Activated naive CD8-positive, alpha-beta T cell treated with anti-CD3 and anti-CD28 coated beads, Interleukin-2, amount 10 ng/mL, durations not matched to agents 7 days and 5 days (primary cell): ENCODE data around the gene XIRP1. TPM values are rescaled to one million over a fixed set of nuclear protein-coding genes. Genes with fewer than 3 reads are reported as not detected.

Source experiments
- ATAC-seq: fragments of 150-1000 bp; cut with Tn5 transposase; one replicate; pipeline ENCODE4 v1.10.0; 2021; ENCODE audit warnings: low read depth, moderate library complexity
- POLR2A ChIA-PET: fragments of 350-600 bp; sonication (Branson Sonifier 250); formaldehyde crosslinking; loops from one replicate; lab custom pipeline; 2021; ENCODE audit warnings: antibody characterized with exemption; lab: Charles Lee
- DNase-seq: peaks from one replicate; pipeline ENCODE4 v3.0.0; 2021
- H3K27ac Mint-ChIP-seq: one replicate; pipeline ENCODE4 v1.8.0; 2022; ENCODE audit warnings: mild to moderate bottlenecking, mixed read lengths
- H3K27me3 Mint-ChIP-seq: one replicate; pipeline ENCODE4 v1.8.0; 2022; ENCODE audit warnings: mild to moderate bottlenecking, moderate library complexity, mixed read lengths
- H3K36me3 Mint-ChIP-seq: one replicate; pipeline ENCODE4 v1.8.0; 2021; ENCODE audit warnings: mild to moderate bottlenecking, mixed read lengths
- H3K4me1 Mint-ChIP-seq: one replicate; pipeline ENCODE4 v1.8.0; 2021; ENCODE audit warnings: mixed read lengths
- H3K4me3 Mint-ChIP-seq: one replicate; pipeline ENCODE4 v1.8.0; 2022; ENCODE audit warnings: mild to moderate bottlenecking, moderate library complexity, mixed read lengths
- H3K9me3 Mint-ChIP-seq: one replicate; pipeline ENCODE4 v1.8.0; 2021; ENCODE audit warnings: mixed read lengths
- total RNA-seq, 2 experiments: library from RNA; stranded (reverse); gene quantifications; one replicate each; pipeline ENCODE4 v1.2.3, GENCODE V29; 2021

XIRP1 gene
- total RNA-seq, 2 experiments from 2014 or later = not detected

GRCh38 chr3:39203860-39204259, 11.5 kb upstream of the XIRP1 start:
- Mint-ChIP-seq H3K27me3 (peaks cover 19% of the 10 kb centered on the region), H3K9me3 (no peaks in the 10 kb centered on the region), H3K4me1 (no peaks in the 10 kb centered on the region), H3K36me3 (no peaks in the 10 kb centered on the region), H3K4me3 (no peak overlapping the region), H3K27ac (no peak overlapping the region)
- POLR2A ChIA-PET = no interaction called here
- ATAC-seq = no peak
- DNase-seq = no peak

GRCh38 chr3:39203402-39203801, 11.0 kb upstream of the XIRP1 start:
- H3K27me3 Mint-ChIP-seq = peaks cover 19% of the 10 kb centered on the region
- no peaks in the 10 kb centered on the region for H3K36me3 Mint-ChIP-seq
- H3K9me3 Mint-ChIP-seq = no peaks in the 10 kb centered on the region
- ATAC-seq (no peak), DNase-seq (no peak)
- H3K27ac Mint-ChIP-seq = no peak overlapping the region
- H3K4me3 Mint-ChIP-seq = no peak overlapping the region
- POLR2A ChIA-PET = no interaction called here
- H3K4me1 Mint-ChIP-seq = no peaks in the 10 kb centered on the region

GRCh38 chr3:39202094-39202493, 9.7 kb upstream of the XIRP1 start:
- ATAC-seq (no peak), DNase-seq (no peak)
- Mint-ChIP-seq H3K4me1 (no peaks in the 10 kb centered on the region), H3K27me3 (peaks cover 17% of the 10 kb centered on the region), H3K4me3 (no peak overlapping the region), H3K9me3 (no peaks in the 10 kb centered on the region), H3K27ac (no peak overlapping the region), H3K36me3 (no peaks in the 10 kb centered on the region)
- POLR2A ChIA-PET = interaction anchor here (0.9 kb wide), 1 partner anchor 9 kb away, joined by 3 read pairs; the partner anchor contains the start of gene XIRP1

GRCh38 chr3:39196671-39197356, 4.4 kb upstream of the XIRP1 start:
- DNase-seq (no peak), ATAC-seq (no peak)
- H3K27ac Mint-ChIP-seq = no peak overlapping the region
- POLR2A ChIA-PET = interaction anchor here (0.6 kb wide), 1 partner anchor 39 kb away, joined by 3 read pairs; no protein-coding TSS in a partner anchor
- H3K4me1 Mint-ChIP-seq = no peaks in the 10 kb centered on the region
- peaks cover 13% of the 10 kb centered on the region for H3K27me3 Mint-ChIP-seq
- H3K4me3 Mint-ChIP-seq = no peak overlapping the region
- no peaks in the 10 kb centered on the region for H3K36me3 Mint-ChIP-seq
- no peaks in the 10 kb centered on the region for H3K9me3 Mint-ChIP-seq

- no peak overlapping the region for H3K27ac Mint-ChIP-seq
- POLR2A ChIA-PET = interaction anchor here (0.6 kb wide), 1 partner anchor 40 kb away, joined by 3 read pairs; no protein-coding TSS in a partner anchor
- H3K9me3 Mint-ChIP-seq = no peaks in the 10 kb centered on the region
- no peaks in the 10 kb centered on the region for H3K36me3 Mint-ChIP-seq
- H3K4me1 Mint-ChIP-seq = peaks cover 1% of the 10 kb centered on the region
- H3K27me3 Mint-ChIP-seq = peaks cover 6% of the 10 kb centered on the region
- ATAC-seq (no peak), DNase-seq (no peak)
- H3K4me3 Mint-ChIP-seq = no peak overlapping the region
Measured at GRCh38 chr3:39196034-39196433, 3.6 kb upstream of the XIRP1 start.

- DNase-seq (no peak), ATAC-seq (no peak)
- Mint-ChIP-seq H3K4me1 (peaks cover 4% of the 10 kb centered on the region), H3K27ac (no peak overlapping the region), H3K9me3 (no peaks in the 10 kb centered on the region), H3K36me3 (no peaks in the 10 kb centered on the region), H3K27me3 (peaks cover 5% of the 10 kb centered on the region), H3K4me3 (no peak overlapping the region)
- POLR2A ChIA-PET = interaction anchor here (1.2 kb wide), 1 partner anchor 9 kb away, joined by 3 read pairs; no protein-coding TSS in a partner anchor
Measured at GRCh38 chr3:39193391-39193790, 996 bp upstream of the XIRP1 start.

GRCh38 chr3:39191773-39192172, 622 bp downstream of the XIRP1 start:
- Mint-ChIP-seq H3K9me3 (no peaks in the 10 kb centered on the region), H3K36me3 (no peaks in the 10 kb centered on the region), H3K4me3 (no peak overlapping the region), H3K4me1 (peaks cover 4% of the 10 kb centered on the region), H3K27me3 (peaks cover 5% of the 10 kb centered on the region), H3K27ac (no peak overlapping the region)
- POLR2A ChIA-PET = interaction anchor here (1.6 kb wide), 1 partner anchor 16 kb away, joined by 3 read pairs; no protein-coding TSS in a partner anchor
- DNase-seq (no peak), ATAC-seq (no peak)

GRCh38 chr3:39191111-39191510, 1.3 kb downstream of the XIRP1 start:
- peaks cover 4% of the 10 kb centered on the region for H3K4me1 Mint-ChIP-seq
- H3K36me3 Mint-ChIP-seq = no peaks in the 10 kb centered on the region
- H3K27ac Mint-ChIP-seq = no peak overlapping the region
- ATAC-seq = peak; percentile 45
- H3K9me3 Mint-ChIP-seq = no peaks in the 10 kb centered on the region
- H3K4me3 Mint-ChIP-seq = no peak overlapping the region
- peaks cover 5% of the 10 kb centered on the region for H3K27me3 Mint-ChIP-seq
- POLR2A ChIA-PET = interaction anchor here (0.7 to 1.6 kb wide), 2 partner anchors 16 to 98 kb away, joined by 3 read pairs; no protein-coding TSS in a partner anchor
- no peak for DNase-seq

GRCh38 chr3:39190281-39191025, 1.9 kb downstream of the XIRP1 start:
- H3K27ac Mint-ChIP-seq = no peak overlapping the region
- H3K36me3 Mint-ChIP-seq = no peaks in the 10 kb centered on the region
- H3K4me1 Mint-ChIP-seq = peaks cover 4% of the 10 kb centered on the region
- H3K4me3 Mint-ChIP-seq = no peak overlapping the region
- DNase-seq = no peak
- H3K27me3 Mint-ChIP-seq = no peaks in the 10 kb centered on the region
- ATAC-seq = no peak
- no peaks in the 10 kb centered on the region for H3K9me3 Mint-ChIP-seq
- POLR2A ChIA-PET = interaction anchor here (0.7 to 1.6 kb wide), 3 partner anchors 17 to 99 kb away, joined by 3 to 6 read pairs (median 3); no protein-coding TSS in a partner anchor

GRCh38 chr3:39189959-39190269, 2.5 kb downstream of the XIRP1 start:
- POLR2A ChIA-PET = interaction anchor here (1.1 kb wide), 2 partner anchors 12 to 98 kb away, joined by 3 to 6 read pairs; no protein-coding TSS in a partner anchor
- no peaks in the 10 kb centered on the region for H3K27me3 Mint-ChIP-seq
- ATAC-seq (peak; percentile 41), DNase-seq (no peak)
- H3K4me1 Mint-ChIP-seq = peaks cover 4% of the 10 kb centered on the region
- H3K36me3 Mint-ChIP-seq = no peaks in the 10 kb centered on the region
- H3K9me3 Mint-ChIP-seq = no peaks in the 10 kb centered on the region
- no peak overlapping the region for H3K4me3 Mint-ChIP-seq
- peak overlapping the region; percentile 54 for H3K27ac Mint-ChIP-seq

- ATAC-seq (no peak), DNase-seq (no peak)
- H3K9me3 Mint-ChIP-seq = no peaks in the 10 kb centered on the region
- peak overlapping the region; percentile 54 for H3K27ac Mint-ChIP-seq
- no peaks in the 10 kb centered on the region for H3K36me3 Mint-ChIP-seq
- H3K4me3 Mint-ChIP-seq = no peak overlapping the region
- POLR2A ChIA-PET = interaction anchor here (1.1 kb wide), 2 partner anchors 11 to 99 kb away, joined by 3 to 6 read pairs; no protein-coding TSS in a partner anchor
- no peaks in the 10 kb centered on the region for H3K27me3 Mint-ChIP-seq
- H3K4me1 Mint-ChIP-seq = peaks cover 4% of the 10 kb centered on the region
Measured at GRCh38 chr3:39189150-39189958, 3.0 kb downstream of the XIRP1 start.

GRCh38 chr3:39188271-39189149, 3.9 kb downstream of the XIRP1 start:
- Mint-ChIP-seq H3K27me3 (no peaks in the 10 kb centered on the region), H3K27ac (no peak overlapping the region), H3K36me3 (no peaks in the 10 kb centered on the region), H3K4me3 (no peak overlapping the region), H3K9me3 (no peaks in the 10 kb centered on the region), H3K4me1 (peaks cover 4% of the 10 kb centered on the region)
- no peak for DNase-seq
- ATAC-seq = no peak
- POLR2A ChIA-PET = interaction anchor here (1.1 kb wide), 1 partner anchor 10 kb away, joined by 3 read pairs; no protein-coding TSS in a partner anchor
